ENCODE results near the gene C5orf22.

DNA sequence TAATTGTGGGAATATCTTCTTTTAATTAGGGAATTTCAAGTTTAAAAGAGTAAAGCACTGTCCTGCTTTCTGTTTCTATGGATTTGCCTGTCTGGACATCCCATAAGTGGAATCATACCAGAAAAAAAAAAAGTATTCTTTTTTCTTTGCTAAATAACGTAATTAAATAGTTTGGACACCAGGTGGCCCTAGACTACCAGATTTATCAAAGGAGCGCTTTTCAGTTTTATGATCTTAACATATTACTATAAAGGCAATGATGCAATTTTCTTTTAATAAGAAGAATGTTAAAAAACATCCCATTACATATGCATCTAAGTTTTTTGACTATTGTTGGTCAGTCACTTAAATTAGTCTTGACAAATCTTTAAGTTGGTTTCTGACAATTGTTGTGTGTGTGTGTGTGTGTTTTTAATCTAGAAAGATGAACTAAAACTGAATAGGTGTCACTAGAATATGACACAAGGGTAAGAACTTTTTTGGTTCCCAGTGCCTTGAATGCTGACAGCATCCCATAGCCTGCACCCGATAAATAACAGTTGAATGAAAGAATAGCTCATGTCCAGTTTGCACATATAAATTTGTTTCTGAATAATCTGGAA, 49.5 kb downstream of the C5orf22 start:
- TF ChIP-seq, protein P1, sequence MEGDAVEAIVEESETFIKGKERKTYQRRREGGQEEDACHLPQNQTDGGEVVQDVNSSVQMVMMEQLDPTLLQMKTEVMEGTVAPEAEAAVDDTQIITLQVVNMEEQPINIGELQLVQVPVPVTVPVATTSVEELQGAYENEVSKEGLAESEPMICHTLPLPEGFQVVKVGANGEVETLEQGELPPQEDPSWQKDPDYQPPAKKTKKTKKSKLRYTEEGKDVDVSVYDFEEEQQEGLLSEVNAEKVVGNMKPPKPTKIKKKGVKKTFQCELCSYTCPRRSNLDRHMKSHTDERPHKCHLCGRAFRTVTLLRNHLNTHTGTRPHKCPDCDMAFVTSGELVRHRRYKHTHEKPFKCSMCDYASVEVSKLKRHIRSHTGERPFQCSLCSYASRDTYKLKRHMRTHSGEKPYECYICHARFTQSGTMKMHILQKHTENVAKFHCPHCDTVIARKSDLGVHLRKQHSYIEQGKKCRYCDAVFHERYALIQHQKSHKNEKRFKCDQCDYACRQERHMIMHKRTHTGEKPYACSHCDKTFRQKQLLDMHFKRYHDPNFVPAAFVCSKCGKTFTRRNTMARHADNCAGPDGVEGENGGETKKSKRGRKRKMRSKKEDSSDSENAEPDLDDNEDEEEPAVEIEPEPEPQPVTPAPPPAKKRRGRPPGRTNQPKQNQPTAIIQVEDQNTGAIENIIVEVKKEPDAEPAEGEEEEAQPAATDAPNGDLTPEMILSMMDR (IDR thresholded peaks at IDR 0.05): peak; percentile 59; the same call in 1 of the 2 replicates
- TF ChIP-seq POLR2AphosphoS5 (IDR thresholded peaks at IDR 0.05; ENCODE audit: low read depth, low read length): no peak

Measured in Panc1 (cell line).